DMS53 (cell line): ENCODE measurements around the gene ZNF385A.
"Not testable (repeated sequence)": the region's sequence is repeated elsewhere in the genome, so short reads cannot be mapped to it uniquely, and the experiment has no call there.

Source experiments
- DNase-seq: peaks from one replicate; lab custom pipeline; 2025; lab: John Stamatoyannopoulos, UW

The ZNF385A gene

DNA sequence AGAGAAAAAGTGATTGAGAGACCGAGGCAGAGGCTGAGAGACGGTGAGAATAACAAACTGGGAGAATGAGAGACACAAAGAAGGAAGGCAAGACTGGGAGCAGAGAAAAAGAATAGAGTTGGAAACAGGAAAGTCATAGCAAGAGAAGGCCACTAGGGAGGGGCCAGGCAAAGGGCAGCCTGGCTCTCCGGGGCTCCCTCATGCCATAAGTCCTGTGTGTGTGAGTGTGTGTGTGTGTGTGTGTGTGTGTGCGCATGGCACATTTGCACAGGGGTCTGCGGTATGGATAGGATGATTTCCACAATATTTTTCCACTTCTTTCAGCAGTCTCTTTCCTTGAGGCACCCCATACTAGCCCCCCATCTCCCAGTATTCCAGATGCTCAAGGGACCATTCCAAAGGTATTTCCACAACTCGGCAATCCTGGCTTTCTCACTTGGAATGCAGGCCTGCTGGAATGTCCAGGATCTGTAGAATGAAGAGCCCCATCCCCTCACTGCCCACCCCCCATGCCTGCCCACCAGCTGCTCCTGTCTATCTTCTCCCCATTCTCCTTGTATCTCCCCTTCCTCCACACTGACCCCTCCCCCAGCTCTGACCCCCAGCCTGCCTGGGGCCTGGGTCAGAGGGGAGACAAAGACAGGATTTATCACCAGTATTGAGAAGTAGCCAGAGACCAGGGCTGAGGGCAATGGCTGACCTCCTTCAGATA is 29.3 kb downstream of the ZNF385A start:
- no peak for DNase-seq

DNA sequence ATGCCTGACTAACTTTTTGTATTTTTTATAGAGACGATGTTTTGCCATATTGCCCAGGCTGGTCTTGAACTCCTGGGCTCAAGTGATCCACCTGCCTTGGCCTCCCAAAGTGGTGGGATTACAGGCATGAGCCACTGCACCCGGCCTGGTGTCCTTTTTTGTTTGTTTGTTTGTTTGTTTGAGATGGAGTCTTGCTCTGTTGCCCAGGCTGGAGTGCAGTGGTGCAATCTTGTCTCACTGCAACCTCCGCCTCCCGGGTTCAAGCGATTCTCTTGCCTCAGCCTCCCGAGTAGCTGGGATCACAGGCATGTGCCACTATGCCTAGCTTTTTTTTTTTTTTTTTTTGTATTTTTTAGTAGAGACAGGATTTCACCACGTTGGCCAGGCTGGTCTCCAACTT is 30.3 kb downstream of the ZNF385A start:
- DNase-seq, result not testable (repeated sequence)

GRCh38 chr12:54352891-54353874 is 31.4 kb downstream of the ZNF385A start:
- DNase-seq, result peak; percentile 87

DNA sequence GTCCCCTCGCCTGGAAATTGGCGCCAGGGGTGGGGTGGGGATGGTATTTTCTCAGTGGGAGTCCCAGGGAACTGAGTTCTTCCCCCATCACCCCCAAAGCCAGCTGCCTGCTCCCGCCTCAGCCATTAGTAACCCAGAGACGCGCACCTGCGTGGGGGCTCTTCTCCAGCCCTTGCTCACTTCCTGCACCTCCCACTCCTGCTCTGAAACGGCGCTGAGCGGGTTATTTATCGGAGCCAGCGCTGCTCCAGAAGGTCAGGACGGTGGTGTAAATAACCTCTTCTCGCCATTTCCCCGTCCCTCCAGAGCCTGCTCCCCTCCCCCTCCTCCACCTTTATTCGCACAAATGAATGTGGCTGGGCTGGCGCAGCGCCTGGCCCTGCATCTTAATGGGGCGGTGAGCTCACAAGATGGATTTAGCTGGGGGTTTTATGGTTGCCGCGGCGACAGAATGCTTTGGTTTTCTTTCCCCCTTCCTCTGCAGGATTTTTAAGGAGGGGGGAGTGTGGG is 32.5 kb downstream of the ZNF385A start:
- DNase-seq, result peak; percentile 90

GRCh38 chr12:54351341-54351740 is 33.2 kb downstream of the ZNF385A start:
- no peak for DNase-seq

GRCh38 chr12:54350743-54351142 is 33.8 kb downstream of the ZNF385A start:
- DNase-seq, result no peak

- DNase-seq, result no peak
These were observed 34.9 kb downstream of the ZNF385A start for GRCh38 chr12:54349679-54350078.

GRCh38 chr12:54349036-54349435 is 35.5 kb downstream of the ZNF385A start:
- no peak for DNase-seq

DNA sequence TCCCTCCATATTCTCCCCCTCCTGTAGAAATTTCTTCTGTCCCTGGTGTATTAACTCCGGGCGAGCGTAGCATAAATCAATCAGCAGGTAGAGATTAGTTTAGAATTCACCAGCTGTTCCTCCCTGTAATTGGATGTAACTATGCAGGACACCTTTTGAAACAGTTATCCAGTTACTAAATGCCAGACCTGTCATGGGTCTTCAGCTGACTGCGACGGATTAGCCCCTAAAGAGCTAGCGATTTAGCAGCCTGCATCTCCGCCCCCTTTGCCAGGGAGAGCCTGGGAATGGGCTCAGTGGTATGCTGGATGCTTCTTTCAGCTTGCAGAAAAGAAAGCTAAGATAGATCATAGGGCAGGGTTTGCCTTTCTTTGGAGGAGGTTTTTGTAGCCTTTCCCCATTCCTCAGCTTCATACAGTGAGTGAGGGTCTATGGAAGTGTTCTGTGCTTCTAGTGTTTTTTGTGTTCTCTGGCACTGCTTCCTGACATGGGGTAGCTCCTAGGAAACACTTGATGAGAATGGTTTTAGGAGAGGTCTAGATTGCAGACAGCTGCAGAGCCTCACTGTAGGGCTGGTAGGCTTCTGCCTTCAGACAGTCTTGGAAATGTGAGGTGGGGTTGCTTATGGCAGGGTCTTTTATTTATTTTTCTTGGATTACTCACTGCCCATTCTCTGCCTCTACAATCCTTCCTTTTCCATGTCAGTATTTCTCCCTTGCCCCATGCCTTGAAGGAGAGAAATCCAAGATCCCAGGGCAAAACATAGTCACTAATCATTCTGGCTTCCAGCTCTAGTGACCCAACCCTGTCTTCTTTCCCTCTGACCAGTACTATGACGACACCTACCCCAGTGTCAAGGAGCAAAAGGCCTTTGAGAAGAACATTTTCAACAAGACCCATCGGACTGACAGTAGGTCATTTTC is 42.9 kb downstream of the ZNF385A start:
- no peak for DNase-seq

DNA sequence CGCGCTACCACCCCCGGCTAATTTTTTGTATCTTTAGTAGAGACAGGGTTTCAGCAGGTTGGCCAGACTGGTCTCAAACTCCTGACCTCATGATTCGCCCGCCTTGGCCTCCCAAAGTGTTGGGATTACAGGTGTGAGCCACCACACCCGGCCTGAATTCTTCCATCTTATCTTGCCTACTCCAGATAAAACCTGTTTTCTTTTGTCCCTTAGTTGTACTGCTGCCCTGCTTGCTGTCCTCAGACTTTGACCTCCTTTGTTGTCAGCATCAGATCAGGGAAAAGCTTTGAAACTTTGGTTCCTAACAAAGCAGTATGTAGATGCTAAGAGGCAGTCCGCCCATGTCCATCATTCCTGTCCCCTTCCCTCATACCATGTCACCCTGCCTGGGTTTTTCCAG is 43.7 kb downstream of the ZNF385A start:
- no peak for DNase-seq

- DNase-seq, result no peak
These were observed 45.7 kb downstream of the ZNF385A start for GRCh38 chr12:54338698-54339296.

GRCh38 chr12:54337854-54338650 is 46.5 kb downstream of the ZNF385A start:
- no peak for DNase-seq

DNA sequence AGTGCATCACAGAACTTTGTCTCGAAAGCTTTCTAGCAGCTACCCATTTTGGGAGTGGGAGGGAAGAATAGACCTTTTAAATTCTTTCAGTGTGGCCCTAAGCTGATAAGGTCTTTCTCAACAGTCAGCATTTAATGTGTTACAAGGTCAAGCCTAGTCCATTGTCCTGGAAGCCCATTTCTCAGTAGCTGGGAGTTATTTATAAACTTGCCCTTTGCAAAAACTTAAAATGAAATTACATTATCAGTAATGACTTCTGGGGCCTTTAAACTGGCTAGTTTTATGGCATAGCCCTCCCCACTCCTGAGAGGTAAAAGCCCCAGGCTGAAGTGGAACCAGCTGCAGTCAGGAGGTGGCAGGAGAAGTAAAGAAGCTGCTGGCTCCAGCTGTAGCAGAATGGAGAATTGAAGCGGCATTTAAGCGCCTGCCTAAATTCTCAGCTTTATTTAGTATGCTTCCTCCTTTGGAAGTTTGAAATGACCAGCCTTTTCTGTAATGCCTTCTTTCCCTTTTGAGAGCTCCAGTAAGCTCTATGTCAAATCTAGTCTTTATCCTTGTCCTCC is 47.2 kb downstream of the ZNF385A start:
- DNase-seq, result no peak

- no peak for DNase-seq
These were observed 51.0 kb downstream of the ZNF385A start for GRCh38 chr12:54333420-54334034.

GRCh38 chr12:54331461-54331860 is 53.1 kb downstream of the ZNF385A start:
- no peak for DNase-seq

DNA sequence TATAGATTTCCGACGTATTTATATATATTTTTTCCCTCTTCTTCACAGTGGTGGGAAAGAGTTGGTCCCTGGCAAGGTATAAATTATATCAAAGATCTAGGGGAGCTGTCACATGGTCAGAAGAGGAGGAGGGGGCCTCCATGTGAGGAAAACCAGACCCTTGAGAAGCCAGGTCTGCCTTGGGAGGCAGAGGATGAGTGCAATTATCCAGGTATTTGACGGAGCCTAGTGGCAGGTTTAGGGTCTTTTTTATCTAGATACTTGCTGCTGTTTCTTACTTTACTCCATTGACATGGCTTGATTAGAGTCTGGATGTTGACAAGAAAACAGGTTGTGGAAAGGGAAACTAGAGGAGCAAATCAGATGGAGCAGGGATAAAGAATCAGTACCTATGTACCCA is 54.1 kb downstream of the ZNF385A start:
- no peak for DNase-seq

- DNase-seq, result no peak
These were observed 54.8 kb downstream of the ZNF385A start for GRCh38 chr12:54329759-54330158.

DNA sequence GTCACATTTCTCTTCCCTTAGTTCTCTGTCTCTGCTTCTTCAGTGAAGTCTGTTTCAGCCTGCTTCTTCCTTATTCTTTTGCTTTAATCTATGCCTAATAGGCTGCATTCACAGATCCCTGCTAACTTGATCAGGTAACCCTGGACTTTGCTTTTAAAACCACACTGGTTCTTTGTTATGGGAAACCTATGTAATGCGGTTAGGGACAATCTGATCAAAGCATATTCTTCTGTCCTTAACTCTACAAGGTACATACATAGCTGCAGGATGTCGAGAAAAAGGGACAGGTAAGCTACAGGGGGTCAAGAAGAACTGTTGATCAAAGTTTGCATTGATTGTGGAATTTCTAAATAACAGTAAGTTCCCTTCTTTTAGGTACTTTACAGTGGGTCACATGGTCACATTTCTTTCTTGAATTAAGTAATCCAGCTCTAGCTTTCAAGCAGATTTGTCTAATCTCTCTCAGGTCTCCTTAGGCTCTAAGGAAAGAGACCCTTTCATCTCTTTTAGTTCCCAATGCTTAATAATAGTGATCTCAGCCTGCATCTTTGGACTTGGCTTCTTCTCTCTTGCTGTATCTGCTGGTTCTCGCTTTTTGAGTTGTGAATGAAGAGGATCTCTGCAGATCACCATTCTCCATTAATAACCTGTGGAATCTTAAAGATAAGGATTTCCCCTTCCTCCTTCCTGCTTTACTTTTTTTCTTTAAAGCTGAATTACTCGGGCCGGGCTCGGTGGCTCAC is 55.8 kb downstream of the ZNF385A start:
- no peak for DNase-seq
